ENCODE measurements around the gene TCF4. TPM values are rescaled to one million over a fixed set of nuclear protein-coding genes. Genes with fewer than 3 reads are reported as not detected.

Gene TCF4
- total and polyA plus RNA-seq, 2 donors (not counting 3 experiments of a cell fraction or from before 2014, with no cell fraction given) = 183 to 390 TPM

DNA sequence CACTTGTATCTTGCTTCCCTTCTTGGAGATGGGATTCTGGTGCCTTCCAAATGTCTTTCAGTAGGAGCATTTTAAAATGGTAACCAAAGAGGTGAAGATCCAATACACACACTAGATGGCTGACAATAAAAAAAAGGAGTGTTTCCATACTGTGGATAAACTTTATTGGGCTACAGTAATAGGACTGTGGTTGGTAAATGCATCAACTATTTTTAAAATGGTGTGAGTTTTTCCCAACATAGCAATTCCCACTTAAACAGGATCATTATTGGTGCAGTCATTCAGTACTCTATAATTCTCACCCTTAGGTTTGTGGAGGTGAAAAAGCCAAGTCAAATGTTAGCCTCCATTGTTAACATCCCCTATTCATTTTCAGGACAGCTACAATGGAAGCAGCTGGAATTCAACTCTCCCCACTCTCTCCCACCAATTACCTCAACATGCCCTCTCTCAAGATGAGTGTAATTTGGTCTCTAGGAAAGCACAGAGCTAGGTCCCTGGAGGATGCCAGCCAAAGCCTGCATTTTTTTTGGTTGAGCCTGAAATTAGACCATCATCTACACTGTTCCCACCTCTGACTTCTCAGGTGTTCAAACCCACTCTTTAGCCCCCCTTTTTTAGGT is 273.3 kb downstream of the TCF4 start:
- no peak overlapping the region for H3K27ac ChIP-seq (ENCODE audit: insufficient read depth, low read depth, low read length)
- peaks cover 29% of the 10 kb centered on the region for H3K4me1 ChIP-seq (ENCODE audit: control insufficient read depth, extremely low read depth, insufficient read depth, low read length)
- peaks cover 20% of the 10 kb centered on the region for H3K9me1 ChIP-seq (replicated peaks; ENCODE audit: control insufficient read depth, extremely low read depth, insufficient read depth, low read length)
- intact Hi-C loops (cut with micrococcal nuclease) (no loop called here), dilution Hi-C loops (cut with MboI; ENCODE audit: extremely low pct_ligation_motif_present, low sequenced_read_pairs) (no loop called here)
- no peak overlapping the region for H3K4me2 ChIP-seq (ENCODE audit: insufficient read depth, low read length)
- H3K79me2 ChIP-seq (ENCODE audit: control insufficient read depth, insufficient read depth, low read length) = peaks cover 85% of the 10 kb centered on the region
- H3K4me3 ChIP-seq (replicated peaks in 1 of 3; ENCODE audit: insufficient read depth in 1 of 3, low read depth in 1 of 3, low read length in 3 of 3) = no peak overlapping the region
- no peak overlapping the region for H2AFZ ChIP-seq (ENCODE audit: low read depth, low read length)
- FAIRE-seq (no peak), DNase-seq (ENCODE audit: low read depth, low spot score) (no peak)
- TF ChIP-seq POLR2A (IDR thresholded peaks at IDR 0.05; ENCODE audit: low read depth, low read length) (no peak), MYC (IDR thresholded peaks at IDR 0.05; ENCODE audit: low read depth, low read length) (no peak)
- H3K36me3 ChIP-seq (ENCODE audit: control insufficient read depth in 2 of 2, extremely low read depth in 1 of 2, insufficient read depth in 2 of 2, low read length in 2 of 2) = peaks cover 0 to 2% of the 10 kb centered on the region in 2 experiments
- BruUV-seq (replicated peaks) = no TSS peak
- H3K9me3 ChIP-seq (replicated peaks; ENCODE audit: control insufficient read depth, insufficient read depth, low read length) = no peaks in the 10 kb centered on the region
- H3K27me3 ChIP-seq (ENCODE audit: control insufficient read depth in 2 of 2, insufficient read depth in 2 of 2, low read length in 2 of 2) = no peaks in the 10 kb centered on the region
- no peak overlapping the region for H3K9ac ChIP-seq (replicated peaks; ENCODE audit: extremely low read depth, insufficient read depth, low read length)
- H4K20me1 ChIP-seq (replicated peaks; ENCODE audit: control insufficient read depth, extremely low read depth, insufficient read depth, low read length) = peaks cover 49% of the 10 kb centered on the region
- ChIA-PET POLR2A (no interaction called here), CTCF (interaction anchor here (1.0 kb wide), 1 partner anchor 467 kb away, joined by 3 read pairs; no protein-coding TSS in a partner anchor)

DNA sequence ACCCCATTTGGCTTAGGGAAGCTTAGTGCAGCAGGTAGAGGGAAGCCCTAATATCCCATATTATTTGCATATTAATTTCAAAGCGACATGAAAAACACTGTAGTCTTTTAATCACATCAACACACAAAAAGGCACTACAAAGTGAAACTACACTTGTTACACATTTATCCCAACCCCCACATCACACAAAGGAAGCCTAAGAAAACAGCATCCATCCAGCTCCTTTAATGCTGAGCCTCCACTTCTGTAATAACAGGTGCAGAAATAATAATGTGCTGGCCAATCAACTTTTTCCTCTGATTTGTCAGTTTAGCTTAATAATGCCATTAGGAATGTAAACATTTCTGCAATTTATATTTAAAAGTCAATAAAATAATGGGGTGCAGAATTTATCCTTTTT is 274.0 kb downstream of the TCF4 start:
- Histone ChIP-seq H3K79me2 (ENCODE audit: control insufficient read depth, insufficient read depth, low read length) (peaks cover 82% of the 10 kb centered on the region), H3K4me2 (ENCODE audit: insufficient read depth, low read length) (no peak overlapping the region)

More for the DNA sequence above, 274.0 kb downstream of the TCF4 start:
- Histone ChIP-seq H3K36me3 (ENCODE audit: control insufficient read depth in 2 of 2, extremely low read depth in 1 of 2, insufficient read depth in 2 of 2, low read length in 2 of 2) (peaks cover 0 to 2% of the 10 kb centered on the region in 2 experiments), H4K20me1 (replicated peaks; ENCODE audit: control insufficient read depth, extremely low read depth, insufficient read depth, low read length) (peaks cover 44% of the 10 kb centered on the region), H3K27me3 (ENCODE audit: control insufficient read depth in 2 of 2, insufficient read depth in 2 of 2, low read length in 2 of 2) (no peaks in the 10 kb centered on the region), H2AFZ (ENCODE audit: low read depth, low read length) (no peak overlapping the region), H3K9ac (replicated peaks; ENCODE audit: extremely low read depth, insufficient read depth, low read length) (no peak overlapping the region), H3K9me1 (replicated peaks; ENCODE audit: control insufficient read depth, extremely low read depth, insufficient read depth, low read length) (peaks cover 17% of the 10 kb centered on the region), H3K27ac (ENCODE audit: insufficient read depth, low read depth, low read length) (no peak overlapping the region), H3K4me1 (ENCODE audit: control insufficient read depth, extremely low read depth, insufficient read depth, low read length) (peaks cover 22% of the 10 kb centered on the region), H3K4me3 (replicated peaks in 1 of 3; ENCODE audit: insufficient read depth in 1 of 3, low read depth in 1 of 3, low read length in 3 of 3) (no peak overlapping the region), H3K9me3 (replicated peaks; ENCODE audit: control insufficient read depth, insufficient read depth, low read length) (no peaks in the 10 kb centered on the region)
- TF ChIP-seq POLR2A (IDR thresholded peaks at IDR 0.05; ENCODE audit: low read depth, low read length) = no peak
- TF ChIP-seq, protein P1, sequence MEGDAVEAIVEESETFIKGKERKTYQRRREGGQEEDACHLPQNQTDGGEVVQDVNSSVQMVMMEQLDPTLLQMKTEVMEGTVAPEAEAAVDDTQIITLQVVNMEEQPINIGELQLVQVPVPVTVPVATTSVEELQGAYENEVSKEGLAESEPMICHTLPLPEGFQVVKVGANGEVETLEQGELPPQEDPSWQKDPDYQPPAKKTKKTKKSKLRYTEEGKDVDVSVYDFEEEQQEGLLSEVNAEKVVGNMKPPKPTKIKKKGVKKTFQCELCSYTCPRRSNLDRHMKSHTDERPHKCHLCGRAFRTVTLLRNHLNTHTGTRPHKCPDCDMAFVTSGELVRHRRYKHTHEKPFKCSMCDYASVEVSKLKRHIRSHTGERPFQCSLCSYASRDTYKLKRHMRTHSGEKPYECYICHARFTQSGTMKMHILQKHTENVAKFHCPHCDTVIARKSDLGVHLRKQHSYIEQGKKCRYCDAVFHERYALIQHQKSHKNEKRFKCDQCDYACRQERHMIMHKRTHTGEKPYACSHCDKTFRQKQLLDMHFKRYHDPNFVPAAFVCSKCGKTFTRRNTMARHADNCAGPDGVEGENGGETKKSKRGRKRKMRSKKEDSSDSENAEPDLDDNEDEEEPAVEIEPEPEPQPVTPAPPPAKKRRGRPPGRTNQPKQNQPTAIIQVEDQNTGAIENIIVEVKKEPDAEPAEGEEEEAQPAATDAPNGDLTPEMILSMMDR (IDR thresholded peaks at IDR 0.05; ENCODE audit: extremely low read depth in 1 of 2, insufficient read depth in 1 of 2, low read depth in 1 of 2, low read length in 2 of 2) = no peak
- DNase-seq (ENCODE audit: low read depth, low spot score) = no peak
- FAIRE-seq = no peak
- dilution Hi-C loops (cut with MboI; ENCODE audit: extremely low pct_ligation_motif_present, low sequenced_read_pairs) = no loop called here
- ChIA-PET CTCF (no interaction called here), POLR2A (no interaction called here)
- intact Hi-C loops (cut with micrococcal nuclease) = no loop called here
- no TSS peak for BruUV-seq (replicated peaks)
